MV-4-11 (cell line): Measurements from ENCODE around the gene TMEM129.

Experiments used
- DNase-seq: peaks from one replicate; lab custom pipeline; 2025; lab: John Stamatoyannopoulos, UW

The TMEM129 gene

GRCh38 chr4:1721666-1722550 lies 785 bp upstream of the TMEM129 start:
- no peak for DNase-seq

GRCh38 chr4:1720163-1720983 lies 750 bp downstream of the TMEM129 start:
- DNase-seq: peak; percentile 40

GRCh38 chr4:1718095-1718850 lies 2.9 kb downstream of the TMEM129 start:
- no peak for DNase-seq

GRCh38 chr4:1717129-1718094 lies 3.7 kb downstream of the TMEM129 start:
- DNase-seq: no peak

GRCh38 chr4:1716065-1716945 lies 4.8 kb downstream of the TMEM129 start:
- DNase-seq: no peak

- peak; percentile 75 for DNase-seq
These were observed 5.9 kb downstream of the TMEM129 start for GRCh38 chr4:1715002-1715758.

- no peak for DNase-seq
These were observed 6.7 kb downstream of the TMEM129 start for GRCh38 chr4:1714303-1715001.

GRCh38 chr4:1713003-1713851 lies 7.9 kb downstream of the TMEM129 start:
- no peak for DNase-seq

GRCh38 chr4:1712216-1713002 lies 8.7 kb downstream of the TMEM129 start, which contains the start of gene SLBP:
Gene SLBP, minus strand, starts transcription at chr4:1712319. Its CDS starts 131 bp downstream, at chr4:1712188.
- peak; percentile 96 for DNase-seq

GRCh38 chr4:1711571-1712215 lies 9.4 kb downstream of the TMEM129 start:
- no peak for DNase-seq

GRCh38 chr4:1711055-1711570 lies 10.0 kb downstream of the TMEM129 start:
- DNase-seq: no peak

- DNase-seq: no peak
These were observed 12.5 kb downstream of the TMEM129 start for GRCh38 chr4:1708581-1708980.

GRCh38 chr4:1706358-1706757 lies 14.8 kb downstream of the TMEM129 start:
- no peak for DNase-seq

GRCh38 chr4:1705732-1706131 lies 15.4 kb downstream of the TMEM129 start:
- DNase-seq: no peak

- DNase-seq: no peak
These were observed 17.3 kb downstream of the TMEM129 start for GRCh38 chr4:1703867-1704266.

GRCh38 chr4:1701671-1702070 lies 19.5 kb downstream of the TMEM129 start:
- peak; percentile 73 for DNase-seq
